ENCODE measurements around the gene KLHDC9.

Gene KLHDC9

GRCh38 chr1:161133220-161133740 lies 35.1 kb downstream of the KLHDC9 start:
- DNase-seq, result no peak

GRCh38 chr1:161137881-161138280 lies 39.7 kb downstream of the KLHDC9 start:
- DNase-seq, result no peak

GRCh38 chr1:161138431-161138830 lies 40.3 kb downstream of the KLHDC9 start:
- no peak for DNase-seq

GRCh38 chr1:161139766-161140165 lies 41.6 kb downstream of the KLHDC9 start:
- no peak for DNase-seq

GRCh38 chr1:161140755-161141400 lies 42.7 kb downstream of the KLHDC9 start:
- no peak for DNase-seq

DNA sequence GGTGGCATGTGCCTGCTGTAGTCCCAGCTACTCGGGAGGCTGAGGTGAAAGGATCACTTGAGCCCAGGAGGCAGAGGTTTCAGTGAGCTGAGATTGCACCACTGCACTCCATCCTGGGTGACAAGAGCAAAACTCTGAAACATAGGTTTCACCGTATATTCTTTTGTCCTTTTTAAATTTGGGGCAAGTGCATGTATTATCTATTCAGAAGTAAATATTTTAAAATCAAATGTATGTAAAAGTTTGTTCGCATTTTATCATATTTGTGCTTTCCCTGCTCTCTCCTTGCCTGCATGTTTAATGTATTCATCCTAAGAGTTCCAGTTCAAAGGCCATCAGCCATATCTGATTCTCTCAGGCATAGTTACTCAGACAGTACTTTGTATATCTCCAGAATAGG lies 47.7 kb downstream of the KLHDC9 start:
- DNase-seq, result no peak
